Measurements from ENCODE around the gene HECTD2.

The HECTD2 gene

GRCh38 chr10:91552274-91553095, 142.3 kb downstream of the HECTD2 start:
- Histone ChIP-seq H3K9me3 (no peaks in the 10 kb centered on the region), H3K4me3 (ENCODE audit: low read depth in 1 of 2, low read length in 1 of 2) (no peak overlapping the region)

DNA sequence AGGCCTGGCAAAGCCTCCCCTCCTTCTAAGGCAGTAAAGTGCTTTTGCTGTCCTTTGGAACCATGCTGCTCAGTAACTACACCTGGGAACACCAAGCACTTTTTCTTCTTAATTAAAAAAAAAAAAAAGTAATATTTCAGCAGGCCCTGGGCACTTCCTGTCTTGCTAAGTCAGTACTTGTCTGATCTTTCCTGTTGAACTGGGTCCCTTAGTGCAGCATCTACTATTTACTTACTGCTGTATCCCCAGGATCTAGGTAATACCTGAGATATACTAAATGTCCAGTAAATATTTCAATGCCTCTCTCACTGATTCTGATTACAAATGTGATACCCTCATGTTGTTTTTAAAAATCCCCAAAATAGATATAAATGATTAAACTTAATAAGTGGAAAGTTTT, 145.3 kb downstream of the HECTD2 start:
- H3K27ac ChIP-seq: no peak overlapping the region
- no peaks in the 10 kb centered on the region for H3K4me1 ChIP-seq (ENCODE audit: control insufficient read depth in 1 of 2, insufficient read depth in 1 of 2, low read depth in 1 of 2, low read length in 1 of 2)
- TF ChIP-seq, protein P1, sequence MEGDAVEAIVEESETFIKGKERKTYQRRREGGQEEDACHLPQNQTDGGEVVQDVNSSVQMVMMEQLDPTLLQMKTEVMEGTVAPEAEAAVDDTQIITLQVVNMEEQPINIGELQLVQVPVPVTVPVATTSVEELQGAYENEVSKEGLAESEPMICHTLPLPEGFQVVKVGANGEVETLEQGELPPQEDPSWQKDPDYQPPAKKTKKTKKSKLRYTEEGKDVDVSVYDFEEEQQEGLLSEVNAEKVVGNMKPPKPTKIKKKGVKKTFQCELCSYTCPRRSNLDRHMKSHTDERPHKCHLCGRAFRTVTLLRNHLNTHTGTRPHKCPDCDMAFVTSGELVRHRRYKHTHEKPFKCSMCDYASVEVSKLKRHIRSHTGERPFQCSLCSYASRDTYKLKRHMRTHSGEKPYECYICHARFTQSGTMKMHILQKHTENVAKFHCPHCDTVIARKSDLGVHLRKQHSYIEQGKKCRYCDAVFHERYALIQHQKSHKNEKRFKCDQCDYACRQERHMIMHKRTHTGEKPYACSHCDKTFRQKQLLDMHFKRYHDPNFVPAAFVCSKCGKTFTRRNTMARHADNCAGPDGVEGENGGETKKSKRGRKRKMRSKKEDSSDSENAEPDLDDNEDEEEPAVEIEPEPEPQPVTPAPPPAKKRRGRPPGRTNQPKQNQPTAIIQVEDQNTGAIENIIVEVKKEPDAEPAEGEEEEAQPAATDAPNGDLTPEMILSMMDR (IDR thresholded peaks at IDR 0.05): no peak

More at GRCh38 chr10:91552274-91553095, 142.3 kb downstream of the HECTD2 start:
- TF ChIP-seq, protein P1 (IDR thresholded peaks at IDR 0.05): no peak
- Histone ChIP-seq H3K4me1 (ENCODE audit: control insufficient read depth in 1 of 2, insufficient read depth in 1 of 2, low read depth in 1 of 2, low read length in 1 of 2) (no peaks in the 10 kb centered on the region), H3K27me3 (no peaks in the 10 kb centered on the region), H3K27ac (no peak overlapping the region), H3K36me3 (no peaks in the 10 kb centered on the region)

GRCh38 chr10:91556691-91557566, 146.8 kb downstream of the HECTD2 start:
- TF ChIP-seq, protein P1 (IDR thresholded peaks at IDR 0.05): no peak

More for the DNA sequence above, 145.3 kb downstream of the HECTD2 start:
- Histone ChIP-seq H3K36me3 (no peaks in the 10 kb centered on the region), H3K27me3 (no peaks in the 10 kb centered on the region), H3K4me3 (ENCODE audit: low read depth in 1 of 2, low read length in 1 of 2) (no peak overlapping the region), H3K9me3 (no peaks in the 10 kb centered on the region)

GRCh38 chr10:91557651-91558111, 147.5 kb downstream of the HECTD2 start:
- Histone ChIP-seq H3K4me3 (ENCODE audit: low read depth in 1 of 2, low read length in 1 of 2) (no peak overlapping the region), H3K9me3 (no peaks in the 10 kb centered on the region), H3K36me3 (no peaks in the 10 kb centered on the region), H3K27me3 (no peaks in the 10 kb centered on the region), H3K27ac (no peak overlapping the region), H3K4me1 (ENCODE audit: control insufficient read depth in 1 of 2, insufficient read depth in 1 of 2, low read depth in 1 of 2, low read length in 1 of 2) (no peaks in the 10 kb centered on the region)
- TF ChIP-seq, protein P1 (IDR thresholded peaks at IDR 0.05): no peak

More at GRCh38 chr10:91556691-91557566, 146.8 kb downstream of the HECTD2 start:
- Histone ChIP-seq H3K4me1 (ENCODE audit: control insufficient read depth in 1 of 2, insufficient read depth in 1 of 2, low read depth in 1 of 2, low read length in 1 of 2) (no peaks in the 10 kb centered on the region), H3K27me3 (no peaks in the 10 kb centered on the region), H3K27ac (no peak overlapping the region), H3K9me3 (no peaks in the 10 kb centered on the region), H3K4me3 (ENCODE audit: low read depth in 1 of 2, low read length in 1 of 2) (no peak overlapping the region), H3K36me3 (no peaks in the 10 kb centered on the region)

GRCh38 chr10:91558473-91558872, 148.3 kb downstream of the HECTD2 start:
- Histone ChIP-seq H3K4me3 (ENCODE audit: low read depth in 1 of 2, low read length in 1 of 2) (no peak overlapping the region), H3K27me3 (no peaks in the 10 kb centered on the region), H3K9me3 (no peaks in the 10 kb centered on the region), H3K4me1 (ENCODE audit: control insufficient read depth in 1 of 2, insufficient read depth in 1 of 2, low read depth in 1 of 2, low read length in 1 of 2) (no peaks in the 10 kb centered on the region), H3K27ac (no peak overlapping the region), H3K36me3 (no peaks in the 10 kb centered on the region)
- TF ChIP-seq, protein P1 (IDR thresholded peaks at IDR 0.05): no peak

All from neutrophil (primary cell).